Activated effector memory CD4-positive, alpha-beta T cell treated with anti-CD3 and anti-CD28 coated beads, Interleukin-2, amount 50 U/mL, for 16 hours (primary cell): ENCODE measurements around the gene TCEAL1.
"Not testable (repeated sequence)": the region's sequence is repeated elsewhere in the genome, so short reads cannot be mapped to it uniquely, and the experiment has no call there.

ENCODE experiments used
- DNase-seq: peaks from one replicate; pipeline ENCODE4 v3.0.0-alpha.2; 2020

TCEAL1 gene

GRCh38 chrX:103628386-103629317 is at the start of gene TCEAL1:
Gene TCEAL1, plus strand, starts transcription at chrX:103628975. Its CDS starts 942 bp downstream, at chrX:103629917.
- peak; percentile 70 for DNase-seq

- DNase-seq, result no peak
These were observed 44.2 kb upstream of the TCEAL1 start for GRCh38 chrX:103584596-103584995.

- DNase-seq, result peak; percentile 73
These were observed 43.1 kb upstream of the TCEAL1 start, which contains the start of gene TCEAL4 for GRCh38 chrX:103585411-103586313. Gene TCEAL4, plus strand, starts transcription at chrX:103585515. Its CDS starts 1,161 bp downstream, at chrX:103586676.

- DNase-seq, result no peak
These were observed 42.5 kb upstream of the TCEAL1 start for GRCh38 chrX:103586314-103586646.

- DNase-seq, result no peak
These were observed 42.1 kb upstream of the TCEAL1 start for GRCh38 chrX:103586659-103587058.

DNA sequence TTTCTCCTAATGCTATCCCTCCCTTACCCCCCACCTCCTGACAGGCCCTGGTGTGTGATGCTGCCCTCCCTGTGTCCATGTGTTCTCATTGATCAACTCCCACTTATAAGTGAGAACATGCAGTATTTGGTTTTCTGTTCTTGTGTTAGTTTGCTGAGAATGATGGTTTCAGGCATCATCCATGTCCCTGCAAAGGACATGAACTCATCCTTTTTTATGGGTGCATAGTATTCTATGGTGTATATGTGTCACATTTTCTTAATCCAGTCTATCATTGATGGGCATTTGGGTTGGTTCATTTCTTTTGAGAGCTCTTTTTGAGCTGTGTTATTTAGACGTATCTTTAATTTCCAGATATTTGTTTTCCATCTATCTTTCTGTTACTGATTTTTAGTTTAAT is 36.5 kb upstream of the TCEAL1 start:
- DNase-seq, result not testable (repeated sequence)

DNA sequence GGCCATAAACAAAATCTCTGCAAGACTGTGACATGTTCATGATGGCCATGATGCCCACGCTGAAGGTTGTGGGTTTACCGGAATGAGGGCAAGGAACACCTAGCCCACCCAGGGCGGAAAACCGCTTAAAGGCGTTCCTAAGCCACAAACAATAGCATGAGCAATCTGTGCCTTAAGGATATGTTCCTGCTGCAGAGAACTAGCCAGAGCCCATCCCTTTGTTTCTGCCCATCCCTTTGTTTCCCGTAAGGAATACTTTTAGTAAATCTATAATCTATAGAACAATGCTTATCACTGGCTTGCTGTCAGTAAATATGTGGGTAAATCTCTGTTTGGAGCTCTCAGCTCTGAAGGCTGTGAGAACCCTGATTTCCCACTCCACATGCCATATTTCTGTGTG is 33.6 kb upstream of the TCEAL1 start:
- not testable (repeated sequence) for DNase-seq

DNA sequence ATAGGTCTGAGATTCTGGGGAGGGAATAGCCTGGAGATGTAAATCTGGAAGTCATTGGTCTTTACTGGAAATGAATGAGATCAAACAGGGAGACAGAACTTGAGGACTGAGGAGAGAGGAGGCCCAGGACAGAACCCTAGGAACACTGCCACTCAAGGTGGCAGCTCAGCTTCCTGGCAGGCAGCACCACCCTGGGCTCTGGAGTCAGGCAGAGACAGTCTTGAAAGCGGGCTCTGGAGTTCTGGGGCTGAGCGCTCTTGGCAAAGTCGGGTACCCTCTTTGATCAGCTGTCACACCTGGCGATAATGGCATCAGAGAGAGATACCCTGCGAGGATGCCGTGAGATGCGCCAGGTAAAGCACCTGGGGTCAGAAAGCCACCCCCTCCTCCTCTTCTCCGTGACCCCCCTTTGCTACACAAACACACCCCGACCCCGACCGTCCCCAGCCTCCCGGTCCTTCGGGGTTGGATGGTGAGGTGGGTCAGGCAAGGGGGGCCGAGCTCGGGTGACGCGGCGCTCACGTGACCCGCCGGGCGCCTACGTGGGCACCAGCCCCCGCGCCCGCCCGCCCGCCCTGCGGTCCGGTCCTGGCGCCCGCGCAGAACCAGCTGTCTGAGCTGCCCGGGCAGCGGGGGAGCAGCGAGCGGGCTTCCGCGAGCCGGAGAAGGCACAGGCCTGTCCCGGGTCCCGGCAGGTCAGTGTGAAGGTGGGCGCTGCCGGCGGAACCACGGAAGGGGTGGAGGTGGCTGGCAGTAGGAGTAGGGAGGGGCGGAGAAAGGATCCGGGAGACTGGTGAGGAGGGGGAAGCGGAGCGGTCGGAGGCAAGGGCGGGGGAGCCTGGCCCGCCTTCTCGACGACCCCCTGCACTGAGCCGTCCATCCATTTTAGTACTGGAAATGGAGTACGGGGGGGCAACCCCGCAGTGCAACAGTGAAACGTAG is 21.1 kb upstream of the TCEAL1 start, which contains the start of gene TCEAL3:
Gene TCEAL3 (plus strand): TSS at position 600 of the 942 bp plus-strand sequence. CDS start 1,102 bp downstream, outside the sequence.
- peak; percentile 76 for DNase-seq

- no peak for DNase-seq
These were observed 20.3 kb upstream of the TCEAL1 start for GRCh38 chrX:103608306-103608963.

GRCh38 chrX:103610282-103610681 is 18.5 kb upstream of the TCEAL1 start:
- no peak for DNase-seq

GRCh38 chrX:103613362-103613890 is 15.3 kb upstream of the TCEAL1 start:
- no peak for DNase-seq

GRCh38 chrX:103614999-103615398 is 13.8 kb upstream of the TCEAL1 start:
- DNase-seq, result no peak

DNA sequence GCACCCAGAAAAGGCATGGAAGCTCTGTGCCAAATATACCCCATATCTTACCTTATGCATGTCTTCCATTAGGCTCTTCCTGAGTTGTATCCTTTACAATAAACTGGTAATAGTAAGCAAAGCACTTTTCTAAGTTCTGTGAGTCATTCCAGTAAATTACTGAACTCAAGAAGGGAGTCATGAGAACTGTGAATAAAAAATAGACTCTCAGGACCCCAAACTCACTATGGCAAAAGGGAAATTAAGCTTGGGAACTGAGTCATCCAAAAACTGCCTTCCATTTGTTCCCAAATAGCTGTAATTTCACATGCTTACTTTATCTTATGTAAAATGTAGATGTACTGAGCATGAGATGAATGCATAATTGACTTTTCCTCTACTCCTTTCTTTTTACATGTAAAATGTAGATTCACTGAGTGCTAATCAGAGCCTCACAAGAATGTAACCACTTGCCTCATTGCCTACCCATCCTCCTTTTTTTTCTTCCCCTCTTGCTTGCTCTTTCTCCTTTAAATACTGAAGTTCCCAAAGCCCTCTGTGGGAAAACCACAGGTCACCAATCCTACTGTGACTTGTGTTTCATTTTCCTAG is 12.9 kb upstream of the TCEAL1 start:
- DNase-seq, result no peak

GRCh38 chrX:103616676-103617186 is 12.0 kb upstream of the TCEAL1 start:
- DNase-seq, result no peak

DNA sequence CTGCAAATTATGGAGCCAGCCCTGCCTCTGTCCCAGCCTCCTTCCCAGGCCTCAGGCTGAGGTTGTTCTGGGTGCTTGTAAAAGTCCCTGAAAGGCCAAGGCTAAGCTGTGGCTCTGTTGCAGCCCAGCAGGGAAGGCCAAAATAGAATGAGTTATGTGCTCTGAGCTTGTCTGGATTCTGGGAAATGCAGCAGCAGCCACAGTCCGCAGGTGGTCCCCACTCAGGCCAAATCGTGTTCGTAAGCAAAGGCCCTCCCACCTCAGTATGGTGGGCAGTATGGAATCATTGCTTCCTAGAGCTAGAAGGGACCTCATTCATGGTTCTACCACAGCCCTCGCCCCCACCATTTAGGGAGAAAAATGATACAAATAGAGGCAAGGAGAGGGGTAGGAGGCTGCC is 4.7 kb upstream of the TCEAL1 start:
- no peak for DNase-seq

DNA sequence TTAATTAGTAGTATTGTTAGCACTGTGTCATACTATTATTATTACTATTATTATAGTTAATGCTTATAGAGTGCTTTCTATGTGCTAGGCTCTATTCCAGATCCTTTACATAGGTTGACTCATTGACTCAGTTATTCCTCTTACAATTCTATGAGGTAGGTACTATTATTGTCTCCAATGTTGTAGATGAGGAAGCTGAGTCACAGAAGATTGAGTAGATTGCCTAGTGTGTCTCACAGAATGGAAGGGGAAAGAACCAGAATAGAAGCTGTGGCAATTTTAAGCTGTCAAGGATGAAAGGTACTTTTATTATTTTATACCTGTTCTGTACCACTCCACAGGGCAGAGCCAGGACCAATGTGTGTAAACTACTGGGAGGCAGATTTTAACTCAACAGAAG is 1.9 kb upstream of the TCEAL1 start:
- no peak for DNase-seq

DNA sequence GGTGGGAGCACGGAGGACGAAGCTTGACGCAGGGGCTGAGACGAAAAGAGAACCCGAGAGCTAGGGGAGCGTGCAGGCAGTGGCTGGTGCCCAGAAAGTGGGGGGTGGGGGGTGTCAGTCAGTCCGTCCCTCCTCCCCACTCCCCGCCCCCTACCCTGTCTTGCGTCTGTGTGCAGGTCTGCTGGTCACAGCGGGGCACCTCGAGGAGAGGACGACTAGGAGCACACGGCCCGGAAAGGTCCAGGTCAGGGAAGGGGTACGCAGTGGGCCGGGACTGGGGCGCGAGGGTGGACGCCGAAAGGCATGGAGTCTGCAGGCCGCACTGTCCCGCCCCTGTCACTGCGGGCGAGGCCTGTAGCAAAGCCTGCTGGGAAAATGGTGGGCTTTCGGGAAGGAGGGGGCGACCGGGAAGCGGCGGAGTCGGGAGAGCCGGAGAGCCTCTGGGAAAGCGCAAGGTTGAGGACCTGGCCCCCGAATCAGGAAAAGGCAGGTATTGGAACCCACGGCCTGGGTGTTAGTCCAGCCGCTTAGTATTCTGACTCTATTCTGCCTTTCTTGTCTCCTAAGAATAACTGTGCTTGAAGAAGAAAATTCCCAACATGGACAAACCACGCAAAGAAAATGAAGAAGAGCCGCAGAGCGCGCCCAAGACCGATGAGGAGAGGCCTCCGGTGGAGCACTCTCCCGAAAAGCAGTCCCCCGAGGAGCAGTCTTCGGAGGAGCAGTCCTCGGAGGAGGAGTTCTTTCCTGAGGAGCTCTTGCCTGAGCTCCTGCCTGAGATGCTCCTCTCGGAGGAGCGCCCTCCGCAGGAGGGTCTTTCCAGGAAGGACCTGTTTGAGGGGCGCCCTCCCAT is 769 bp downstream of the TCEAL1 start:
- peak; percentile 63 for DNase-seq

- no peak for DNase-seq
These were observed 1.4 kb downstream of the TCEAL1 start for GRCh38 chrX:103630171-103630511.

GRCh38 chrX:103631145-103631544 is 2.4 kb downstream of the TCEAL1 start:
- no peak for DNase-seq

DNA sequence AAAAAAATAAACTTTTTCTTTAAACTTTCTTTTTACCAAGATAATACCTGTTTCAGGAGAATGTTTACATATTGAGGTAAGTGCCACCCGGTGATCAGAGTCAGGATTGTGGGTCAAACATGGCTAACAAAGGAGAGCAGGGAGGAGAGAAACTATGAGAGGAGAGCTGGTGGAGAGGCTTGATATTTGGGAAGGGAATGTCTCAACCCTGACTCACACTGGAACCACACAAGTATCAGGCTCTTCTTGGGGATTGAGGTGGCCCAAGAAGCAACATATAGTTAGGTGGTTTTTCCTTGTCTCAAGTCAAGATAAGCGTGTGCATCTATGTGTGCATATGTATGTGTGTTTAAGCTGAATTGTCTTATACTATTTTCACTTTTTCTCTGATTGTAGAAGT is 6.7 kb downstream of the TCEAL1 start:
- no peak for DNase-seq
